MG63 (cell line): ENCODE data around the gene RDH12. TPM values are rescaled to one million over a fixed set of nuclear protein-coding genes. Genes with fewer than 3 reads are reported as not detected.

ENCODE experiments used
- DNase-seq: peaks from one replicate; pipeline ENCODE4 v3.0.0-alpha.2; 2020
- H3K27me3 ChIP-seq: fragments of 250-450 bp; sonication (Bioruptor Pico); 2 replicates; pipeline ENCODE4 v1.5.1; 2020; ENCODE audit warnings: mild to moderate bottlenecking, moderate library complexity
- H3K36me3 ChIP-seq: fragments of 250-450 bp; sonication (Bioruptor Pico); 2 replicates; pipeline ENCODE4 v1.5.1; 2020; ENCODE audit warnings: mild to moderate bottlenecking, moderate library complexity
- H3K4me3 ChIP-seq: fragments of 250-450 bp; sonication (Bioruptor Pico); 2 replicates; pipeline ENCODE4 v1.5.1; 2020; ENCODE audit warnings: mild to moderate bottlenecking, moderate library complexity
- H3K9me3 ChIP-seq: fragments of 250-450 bp; sonication (Bioruptor Pico); 2 replicates; pipeline ENCODE4 v1.5.1; 2020; ENCODE audit warnings: mild to moderate bottlenecking, moderate library complexity
- total RNA-seq: library from RNA; depleted of rRNA; stranded (reverse); fragments of >200 nt; shearing (Covaris generic); gene quantifications from 2 replicates; pipeline ENCODE4 v1.2.3, GENCODE V29; 2014; ENCODE audit warnings: low replicate concordance

RDH12 gene
- total RNA-seq, 1 experiment from 2014 or later: 0.07 TPM

DNA sequence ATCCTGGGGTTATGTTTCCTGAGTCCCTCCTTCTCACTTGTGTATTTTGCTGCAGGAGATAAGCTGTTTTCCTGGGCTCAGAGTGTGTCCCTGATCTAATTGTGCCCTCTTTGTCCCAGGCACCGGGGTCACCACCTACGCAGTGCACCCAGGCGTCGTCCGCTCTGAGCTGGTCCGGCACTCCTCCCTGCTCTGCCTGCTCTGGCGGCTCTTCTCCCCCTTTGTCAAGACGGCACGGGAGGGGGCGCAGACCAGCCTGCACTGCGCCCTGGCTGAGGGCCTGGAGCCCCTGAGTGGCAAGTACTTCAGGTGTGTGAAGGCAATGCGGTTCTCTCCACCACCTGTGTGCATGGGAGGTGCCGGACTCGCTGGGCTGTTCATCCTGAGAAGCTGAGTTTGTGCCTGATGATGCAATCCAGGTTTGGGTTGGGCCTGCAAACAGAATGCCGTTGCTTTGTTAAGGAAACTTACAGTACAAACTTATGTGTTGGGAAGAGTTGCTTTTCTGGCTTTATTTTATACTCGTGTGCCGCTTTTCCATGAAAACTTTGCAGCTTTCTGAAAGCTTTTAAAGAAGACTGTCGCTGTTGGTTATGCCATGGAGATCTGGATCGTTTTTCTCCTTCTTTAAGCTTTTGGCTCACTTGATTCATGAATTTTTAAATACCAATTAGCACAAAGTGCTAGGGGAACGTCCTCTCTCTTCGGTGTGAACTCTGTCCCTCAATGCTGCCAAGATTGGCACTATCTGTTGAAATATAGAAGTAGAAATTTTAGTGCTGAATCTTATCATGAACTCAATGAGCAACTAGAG is 27.6 kb downstream of the RDH12 start:
- Histone ChIP-seq H3K9me3 (no peaks in the 10 kb centered on the region), H3K36me3 (no peaks in the 10 kb centered on the region), H3K4me3 (no peak overlapping the region), H3K27me3 (no peaks in the 10 kb centered on the region)
- DNase-seq: no peak

DNA sequence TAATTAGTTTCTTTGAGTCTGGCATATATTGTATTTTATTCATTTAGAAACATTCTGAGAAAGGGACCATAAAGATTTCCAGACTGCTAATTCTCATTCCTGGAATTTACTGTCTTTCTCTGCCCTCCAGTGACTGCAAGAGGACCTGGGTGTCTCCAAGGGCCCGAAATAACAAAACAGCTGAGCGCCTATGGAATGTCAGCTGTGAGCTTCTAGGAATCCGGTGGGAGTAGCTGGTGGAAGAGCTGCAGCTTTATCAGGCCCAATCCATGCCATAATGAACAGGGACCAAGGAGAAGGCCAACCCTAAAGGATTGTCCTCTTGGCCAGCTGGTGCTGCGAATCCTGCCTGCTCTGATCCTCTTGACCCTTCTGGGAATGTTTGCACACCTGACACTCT is 31.9 kb downstream of the RDH12 start:
- DNase-seq: no peak
- H3K36me3 ChIP-seq: no peaks in the 10 kb centered on the region
- no peaks in the 10 kb centered on the region for H3K9me3 ChIP-seq
- no peak overlapping the region for H3K4me3 ChIP-seq
- H3K27me3 ChIP-seq: no peaks in the 10 kb centered on the region

- Histone ChIP-seq H3K36me3 (no peaks in the 10 kb centered on the region), H3K4me3 (no peak overlapping the region), H3K9me3 (no peaks in the 10 kb centered on the region), H3K27me3 (no peaks in the 10 kb centered on the region)
- no peak for DNase-seq
Measured at GRCh38 chr14:67734675-67735074, 33.0 kb downstream of the RDH12 start.

DNA sequence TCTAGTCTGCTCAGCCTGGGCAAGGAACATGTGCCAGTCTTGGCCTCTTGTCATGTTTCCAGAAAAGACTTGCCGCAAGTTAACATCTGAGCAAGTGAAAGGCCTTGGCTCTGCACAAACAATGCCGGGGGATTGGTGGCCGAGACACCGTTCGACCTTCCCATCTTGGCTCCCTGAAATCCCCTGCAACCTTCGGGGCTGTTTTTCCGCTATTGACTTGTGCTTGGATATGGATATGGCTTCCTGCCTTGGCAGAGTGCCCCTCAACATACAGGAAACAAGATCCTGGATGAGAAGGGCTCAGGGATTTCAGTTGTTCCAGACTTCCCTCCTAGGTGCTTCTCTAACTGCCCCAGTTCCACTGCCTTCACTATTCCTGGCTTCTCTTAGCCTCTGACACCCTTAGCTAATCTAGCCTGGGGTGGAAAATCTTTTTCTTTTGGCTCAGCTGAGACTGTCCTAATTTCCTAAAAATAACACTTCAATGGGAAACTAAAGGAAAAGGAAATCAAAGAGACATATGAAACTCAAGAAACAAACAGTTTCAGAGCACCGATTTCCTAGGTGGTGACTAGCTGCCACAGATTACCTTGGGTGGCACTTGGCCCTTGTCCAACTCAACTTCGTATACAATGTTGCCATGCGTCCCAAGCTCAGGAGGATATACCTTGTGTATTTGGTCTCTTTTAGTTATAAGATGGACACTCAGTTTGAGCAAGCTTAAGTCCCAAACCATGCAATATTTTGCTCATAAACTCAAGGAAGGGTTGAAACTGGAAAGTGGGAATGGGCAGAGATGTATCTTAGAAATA is 33.9 kb downstream of the RDH12 start:
- H3K4me3 ChIP-seq: no peak overlapping the region
- H3K36me3 ChIP-seq: no peaks in the 10 kb centered on the region
- no peaks in the 10 kb centered on the region for H3K27me3 ChIP-seq
- DNase-seq: no peak
- H3K9me3 ChIP-seq: no peaks in the 10 kb centered on the region

DNA sequence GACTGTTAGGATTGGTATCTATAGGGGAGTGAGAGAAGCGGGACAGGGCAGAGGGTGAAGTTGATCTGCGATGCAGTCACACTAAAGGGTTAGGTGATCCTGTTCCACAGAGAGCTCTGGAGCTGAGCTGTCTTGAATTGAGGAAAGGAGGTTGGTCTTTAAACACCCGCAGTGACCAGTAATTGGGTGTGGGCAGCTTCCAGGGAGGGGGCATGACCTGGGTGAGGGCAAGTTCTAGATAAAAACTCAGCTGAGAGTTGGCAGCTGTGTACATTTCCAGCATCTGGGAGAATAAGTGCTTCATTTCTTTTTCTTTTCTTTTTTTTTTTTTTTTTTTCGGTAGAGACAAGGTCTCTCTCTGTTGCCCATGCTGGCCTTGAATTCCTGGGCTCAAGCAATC is 35.1 kb downstream of the RDH12 start:
- no peaks in the 10 kb centered on the region for H3K27me3 ChIP-seq
- no peaks in the 10 kb centered on the region for H3K9me3 ChIP-seq
- DNase-seq: no peak
- no peak overlapping the region for H3K4me3 ChIP-seq
- H3K36me3 ChIP-seq: no peaks in the 10 kb centered on the region

DNA sequence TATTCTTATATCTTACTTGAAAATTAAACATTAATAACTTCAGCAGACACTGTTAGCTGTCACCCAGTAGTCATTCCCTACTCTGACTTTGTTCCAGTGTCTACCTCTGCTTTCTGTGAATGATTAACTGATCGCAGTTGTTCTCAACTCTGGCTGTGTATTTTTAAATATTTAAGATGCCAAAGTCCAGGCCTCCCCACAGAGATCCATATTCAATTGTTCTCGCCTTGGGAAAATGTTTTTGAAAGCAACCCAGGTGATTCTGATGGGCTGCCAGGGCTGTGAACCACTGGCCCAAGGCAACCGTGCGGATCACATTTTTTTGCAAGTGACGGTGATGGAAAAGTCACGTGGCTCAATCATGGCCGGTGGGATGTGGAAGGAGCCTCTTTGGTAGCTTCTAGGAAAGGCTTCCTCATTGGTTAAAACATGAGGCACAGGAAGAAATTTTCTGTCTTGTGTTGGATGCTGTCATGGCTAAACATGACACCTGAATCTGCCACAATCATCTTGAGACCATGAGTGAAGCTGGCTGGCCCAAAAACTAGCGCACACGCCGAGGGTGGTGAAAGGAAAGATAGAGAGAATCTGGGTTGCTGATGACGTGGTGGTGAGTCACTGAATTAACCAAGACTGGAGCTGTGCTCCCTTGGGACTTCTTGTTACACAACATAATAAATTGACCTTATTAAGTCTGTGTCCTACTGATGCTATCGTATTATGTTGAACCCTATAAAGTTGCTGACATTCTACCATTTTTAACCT is 37.2 kb downstream of the RDH12 start:
- Histone ChIP-seq H3K4me3 (no peak overlapping the region), H3K9me3 (no peaks in the 10 kb centered on the region), H3K36me3 (no peaks in the 10 kb centered on the region), H3K27me3 (no peaks in the 10 kb centered on the region)
- peak; percentile 54 for DNase-seq

- H3K9me3 ChIP-seq: no peaks in the 10 kb centered on the region
- H3K36me3 ChIP-seq: no peaks in the 10 kb centered on the region
- no peak for DNase-seq
- no peaks in the 10 kb centered on the region for H3K27me3 ChIP-seq
- H3K4me3 ChIP-seq: no peak overlapping the region
Measured at GRCh38 chr14:67744046-67744445, 42.4 kb downstream of the RDH12 start.

GRCh38 chr14:67746927-67747326 is 45.2 kb downstream of the RDH12 start:
- no peaks in the 10 kb centered on the region for H3K27me3 ChIP-seq
- no peaks in the 10 kb centered on the region for H3K36me3 ChIP-seq
- DNase-seq: no peak
- H3K9me3 ChIP-seq: no peaks in the 10 kb centered on the region
- H3K4me3 ChIP-seq: no peak overlapping the region

- H3K4me3 ChIP-seq: no peak overlapping the region
- no peaks in the 10 kb centered on the region for H3K36me3 ChIP-seq
- DNase-seq: no peak
- no peaks in the 10 kb centered on the region for H3K27me3 ChIP-seq
- no peaks in the 10 kb centered on the region for H3K9me3 ChIP-seq
Measured at GRCh38 chr14:67748312-67748711, 46.6 kb downstream of the RDH12 start.

DNA sequence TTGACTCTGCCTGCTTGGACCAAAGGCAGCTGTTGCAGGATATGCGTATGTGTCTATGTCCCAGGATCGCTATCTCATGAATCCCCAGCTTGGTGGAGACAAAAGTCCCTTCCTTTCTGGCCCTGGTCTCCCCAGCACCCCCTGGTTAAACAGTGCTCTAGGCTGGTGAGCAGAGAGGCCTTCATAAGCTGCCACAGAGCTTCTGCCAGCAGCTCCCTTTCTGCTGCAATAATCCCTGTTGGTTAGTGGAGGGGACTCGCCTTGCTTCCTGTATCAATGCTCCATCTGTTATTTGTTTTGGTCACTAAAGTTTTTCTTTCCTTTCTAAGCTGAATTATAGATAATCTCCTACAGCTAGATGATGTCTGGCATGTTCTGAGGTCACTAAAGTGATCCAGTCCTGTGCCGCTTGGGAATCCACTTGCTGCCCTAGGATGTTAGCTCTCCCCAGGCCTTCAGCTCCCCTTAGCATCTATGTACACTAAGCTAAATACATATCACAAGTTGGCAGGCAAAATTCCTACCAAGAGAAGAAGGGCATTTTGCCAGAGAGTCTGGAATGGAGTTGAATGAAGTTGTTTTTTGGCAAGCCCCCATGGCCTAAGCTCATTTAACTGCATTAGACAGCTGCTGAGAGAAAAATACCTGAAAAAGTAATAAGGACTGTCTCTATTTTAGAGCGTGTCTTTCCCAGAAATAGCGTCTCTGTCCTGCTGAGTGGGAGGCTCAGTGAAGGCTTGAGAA is 47.8 kb downstream of the RDH12 start:
- H3K27me3 ChIP-seq: no peaks in the 10 kb centered on the region
- H3K9me3 ChIP-seq: no peaks in the 10 kb centered on the region
- no peak for DNase-seq
- no peak overlapping the region for H3K4me3 ChIP-seq
- no peaks in the 10 kb centered on the region for H3K36me3 ChIP-seq

DNA sequence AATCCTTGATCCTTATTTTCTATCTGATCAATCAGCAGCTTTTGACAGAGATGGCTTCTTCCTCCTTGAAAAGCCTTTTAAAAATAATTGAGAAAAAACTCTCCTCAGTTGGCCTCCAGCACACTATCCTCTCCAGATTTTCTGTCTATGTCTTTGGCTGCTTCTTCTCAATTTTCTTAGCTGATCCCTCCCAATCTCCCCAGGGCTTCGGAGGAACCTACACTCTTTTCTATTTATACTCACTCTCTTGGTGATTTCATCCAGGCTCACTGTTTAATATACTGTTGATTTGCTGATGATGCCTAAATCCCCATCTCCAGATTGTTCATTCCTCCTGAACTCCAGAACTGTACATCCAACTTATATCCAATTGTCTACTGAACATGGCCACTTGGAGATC is 54.8 kb downstream of the RDH12 start:
- Histone ChIP-seq H3K27me3 (no peaks in the 10 kb centered on the region), H3K36me3 (no peaks in the 10 kb centered on the region), H3K4me3 (no peak overlapping the region), H3K9me3 (no peaks in the 10 kb centered on the region)
- DNase-seq: no peak

DNA sequence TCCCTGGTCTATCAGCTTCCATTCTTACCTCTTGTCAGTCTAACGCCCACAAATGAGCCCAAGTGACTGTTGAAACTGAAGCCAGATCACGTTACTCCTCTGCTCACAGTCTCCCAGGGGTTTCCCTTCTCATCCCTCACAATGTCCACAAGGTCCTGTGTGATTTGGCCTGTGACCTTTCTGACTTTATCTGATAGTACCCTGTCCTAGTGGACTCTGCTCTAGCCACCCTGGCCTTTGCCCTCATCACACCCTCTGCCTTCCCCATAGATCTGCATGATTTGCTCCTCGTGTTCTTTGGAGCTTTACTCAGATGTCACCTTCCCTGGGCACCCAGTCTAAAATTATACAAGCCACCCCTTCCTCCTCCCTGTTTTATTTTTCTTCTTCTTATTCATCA is 55.5 kb downstream of the RDH12 start:
- H3K27me3 ChIP-seq: no peaks in the 10 kb centered on the region
- no peaks in the 10 kb centered on the region for H3K9me3 ChIP-seq
- no peak for DNase-seq
- H3K4me3 ChIP-seq: no peak overlapping the region
- H3K36me3 ChIP-seq: no peaks in the 10 kb centered on the region

GRCh38 chr14:67759916-67760315 is 58.2 kb downstream of the RDH12 start:
- Histone ChIP-seq H3K36me3 (no peaks in the 10 kb centered on the region), H3K4me3 (no peak overlapping the region), H3K27me3 (no peaks in the 10 kb centered on the region), H3K9me3 (no peaks in the 10 kb centered on the region)
- DNase-seq: no peak

- H3K4me3 ChIP-seq: no peak overlapping the region
- H3K36me3 ChIP-seq: no peaks in the 10 kb centered on the region
- no peaks in the 10 kb centered on the region for H3K27me3 ChIP-seq
- H3K9me3 ChIP-seq: no peaks in the 10 kb centered on the region
- no peak for DNase-seq
Measured at GRCh38 chr14:67762051-67762450, 60.4 kb downstream of the RDH12 start.

- Histone ChIP-seq H3K4me3 (no peak overlapping the region), H3K27me3 (no peaks in the 10 kb centered on the region), H3K36me3 (no peaks in the 10 kb centered on the region), H3K9me3 (no peaks in the 10 kb centered on the region)
- DNase-seq: no peak
Measured at GRCh38 chr14:67763158-67763822, 61.6 kb downstream of the RDH12 start.

DNA sequence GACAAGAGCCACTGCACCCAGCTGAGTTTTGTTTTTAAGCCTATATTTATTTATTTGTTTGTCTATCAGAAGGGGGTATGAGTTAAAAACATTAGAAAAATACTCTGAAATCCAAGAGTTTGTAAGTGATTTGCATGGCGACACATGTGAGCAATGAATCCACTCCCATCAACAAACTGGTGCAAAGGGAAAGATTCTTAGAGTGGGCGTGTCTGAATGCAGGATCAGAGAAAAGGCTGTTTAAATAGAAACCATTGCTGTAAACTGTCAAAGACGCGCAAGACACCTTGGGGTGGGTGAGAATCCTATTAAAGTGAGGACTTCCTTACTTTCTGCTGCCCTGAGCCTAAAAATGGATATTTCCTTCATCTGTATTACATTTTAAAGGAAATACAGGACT is 62.8 kb downstream of the RDH12 start:
- Histone ChIP-seq H3K9me3 (no peaks in the 10 kb centered on the region), H3K4me3 (no peak overlapping the region), H3K27me3 (no peaks in the 10 kb centered on the region), H3K36me3 (no peaks in the 10 kb centered on the region; the same call in 1 of the 2 replicates)
- DNase-seq: no peak
